Measurements from ENCODE around the gene NR4A3.
"Not testable (repeated sequence)": the region's sequence is repeated elsewhere in the genome, so short reads cannot be mapped to it uniquely, and the experiment has no call there.

The NR4A3 gene

DNA sequence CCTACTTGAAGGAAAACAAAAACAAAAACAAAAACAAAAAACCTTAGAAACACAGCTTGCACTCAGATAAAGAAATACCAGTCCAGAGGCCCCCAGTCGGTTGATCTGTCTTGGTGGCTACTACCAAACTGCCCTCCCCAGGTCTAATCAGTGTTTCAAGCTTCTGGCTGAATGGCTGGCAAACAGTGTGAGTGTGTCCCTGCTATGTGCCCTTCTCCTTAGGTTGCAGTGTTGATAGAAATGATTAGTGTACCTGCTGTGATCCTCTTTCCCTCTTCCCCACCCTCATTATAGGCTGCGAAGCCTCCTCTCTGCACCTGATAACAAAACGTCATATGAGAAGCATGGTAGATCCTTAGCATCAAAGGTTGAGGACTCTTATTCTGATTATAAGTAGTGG, 12.8 kb downstream of the NR4A3 start:
- DNase-seq (ENCODE audit: low read depth) = no peak

DNA sequence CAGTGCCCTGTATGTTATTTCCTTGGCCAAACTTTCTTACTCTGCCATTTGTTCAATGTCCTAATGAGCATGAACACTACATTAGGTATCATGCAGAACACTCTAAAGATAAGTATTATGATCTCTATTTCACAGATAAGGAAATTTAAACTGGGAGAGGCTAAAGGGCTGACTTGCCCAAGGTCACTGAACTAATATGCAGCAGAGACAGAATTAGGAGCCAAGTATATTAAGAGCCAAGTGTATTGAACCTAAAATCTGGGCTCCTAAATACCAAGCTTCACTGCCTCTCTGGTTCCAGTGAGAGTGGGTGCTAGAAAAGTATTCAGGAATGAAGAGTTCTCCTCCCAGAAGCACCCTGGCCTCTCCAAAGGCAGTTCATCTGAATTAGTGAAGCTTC, 13.5 kb downstream of the NR4A3 start:
- no peak for DNase-seq (ENCODE audit: low read depth)

DNA sequence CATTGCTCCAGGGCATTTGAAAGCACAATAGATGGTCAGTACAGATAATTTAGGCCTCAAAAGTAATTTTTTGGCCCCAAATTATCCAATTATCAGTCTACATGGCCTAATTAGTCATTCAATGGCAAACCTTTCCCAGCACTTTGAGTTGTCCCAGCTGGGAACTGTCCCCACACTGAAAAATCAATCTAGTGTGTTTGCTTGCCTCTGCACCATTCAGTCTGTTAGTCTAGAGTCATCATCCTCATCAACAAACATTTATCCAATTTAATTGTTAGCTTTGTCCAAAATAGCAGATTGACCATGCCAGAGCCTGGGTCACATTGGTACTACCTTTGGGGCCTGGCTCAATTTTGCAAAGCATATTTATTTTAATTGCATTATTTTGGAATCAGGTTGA, 13.9 kb downstream of the NR4A3 start:
- no peak for DNase-seq (ENCODE audit: low read depth)

GRCh38 chr9:99840072-99840471, 18.4 kb downstream of the NR4A3 start:
- DNase-seq (ENCODE audit: low read depth) = no peak

DNA sequence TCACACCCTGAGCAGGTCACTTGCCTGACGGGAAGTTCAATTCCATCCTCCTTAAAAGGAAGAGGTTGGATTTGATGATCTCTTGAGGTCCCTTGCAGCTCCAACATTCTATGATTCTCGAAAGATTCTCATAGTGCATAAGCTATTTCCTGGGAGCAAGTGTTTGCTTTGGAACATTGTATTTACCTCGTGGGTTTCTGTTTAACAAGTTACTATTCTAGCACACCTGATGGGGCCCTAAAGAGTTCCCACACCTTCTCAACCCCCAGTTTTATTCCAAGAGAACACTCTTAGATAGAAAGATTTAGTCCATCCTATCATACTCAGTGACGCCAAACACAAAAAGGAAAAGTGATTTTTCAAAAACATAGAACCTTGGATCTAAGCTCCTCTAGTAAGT, 23.4 kb downstream of the NR4A3 start:
- DNase-seq (ENCODE audit: low read depth) = no peak

DNA sequence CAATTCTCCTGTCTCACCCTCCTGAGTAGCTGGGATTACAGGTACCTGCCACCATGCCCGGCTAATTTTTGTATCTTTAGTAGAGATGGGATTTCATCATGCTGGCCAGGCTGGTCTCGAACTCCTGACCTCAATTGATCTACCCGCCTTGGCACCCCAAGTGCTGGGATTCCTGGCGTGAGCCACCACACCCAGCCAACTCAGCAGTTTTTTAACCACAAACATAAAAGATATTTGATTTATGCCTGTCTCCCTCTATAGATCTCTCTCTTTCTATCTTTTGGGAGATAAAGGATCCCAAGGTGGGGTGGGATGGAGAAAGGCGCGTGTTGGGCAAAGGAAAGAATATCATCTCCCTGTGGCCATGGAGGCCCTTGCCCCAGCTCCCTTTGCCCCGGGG, 26.8 kb downstream of the NR4A3 start:
- no peak for DNase-seq (ENCODE audit: low read depth)

- DNase-seq (ENCODE audit: low read depth) = no peak
Observed at GRCh38 chr9:99850736-99851499, 29.2 kb downstream of the NR4A3 start.

DNA sequence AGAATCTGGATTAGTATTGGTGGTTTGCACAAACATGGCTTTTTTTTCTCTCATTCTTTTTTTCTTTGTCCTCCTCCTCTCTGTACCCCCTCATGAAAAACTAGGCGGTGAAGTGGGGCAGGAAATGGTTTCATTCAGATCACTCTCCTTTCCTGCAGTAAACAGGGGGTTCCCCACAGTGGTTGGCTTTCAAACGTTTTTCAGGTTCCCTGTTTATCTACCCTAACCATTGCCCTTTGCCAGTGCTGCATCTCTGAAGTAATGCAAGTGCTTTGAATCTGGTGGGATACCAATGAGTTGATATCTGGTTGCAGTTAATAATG, 29.8 kb downstream of the NR4A3 start:
- DNase-seq (ENCODE audit: low read depth) = no peak

GRCh38 chr9:99852617-99853016, 30.9 kb downstream of the NR4A3 start:
- DNase-seq (ENCODE audit: low read depth) = no peak

GRCh38 chr9:99855467-99856176, 33.9 kb downstream of the NR4A3 start:
- DNase-seq (ENCODE audit: low read depth) = no peak

GRCh38 chr9:99857576-99857975, 35.9 kb downstream of the NR4A3 start:
- not testable (repeated sequence) for DNase-seq (ENCODE audit: low read depth)

- DNase-seq (ENCODE audit: low read depth) = no peak
Observed at GRCh38 chr9:99858087-99858486, 36.4 kb downstream of the NR4A3 start.

DNA sequence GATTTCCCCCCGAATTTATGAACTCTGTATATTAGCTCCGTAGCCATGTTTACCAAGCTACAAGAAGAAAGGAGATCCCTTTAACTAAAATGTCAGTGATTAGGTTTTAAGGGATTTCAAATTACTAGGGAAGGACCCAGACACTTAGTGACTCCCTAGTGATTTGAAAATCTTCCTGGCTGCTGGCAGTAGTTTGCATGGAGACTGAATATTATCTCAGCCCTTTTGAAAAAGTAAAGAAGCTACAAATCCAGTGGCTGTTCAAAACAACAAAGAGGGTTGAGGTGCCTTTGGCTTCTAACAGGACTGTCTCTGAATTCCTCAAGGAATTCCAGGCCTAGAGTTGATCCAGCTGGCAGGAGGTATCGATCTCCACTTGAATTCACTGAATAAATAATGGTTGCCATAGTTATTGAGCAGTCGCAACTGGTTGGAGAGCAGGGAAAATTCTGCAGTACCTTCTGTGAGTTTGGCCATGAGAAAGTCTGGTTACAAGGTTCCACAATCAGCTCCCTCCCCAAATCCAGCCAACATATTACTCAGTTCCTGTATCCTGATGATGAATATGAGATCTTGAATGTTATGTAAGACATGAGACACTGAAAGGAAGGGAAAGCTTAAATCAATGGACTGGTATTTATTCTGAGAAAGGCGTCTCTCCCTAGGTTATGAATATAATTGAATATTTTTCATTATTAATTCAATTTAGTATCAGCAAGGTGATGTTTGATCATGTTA, 37.7 kb downstream of the NR4A3 start:
- DNase-seq (ENCODE audit: low read depth) = no peak

DNA sequence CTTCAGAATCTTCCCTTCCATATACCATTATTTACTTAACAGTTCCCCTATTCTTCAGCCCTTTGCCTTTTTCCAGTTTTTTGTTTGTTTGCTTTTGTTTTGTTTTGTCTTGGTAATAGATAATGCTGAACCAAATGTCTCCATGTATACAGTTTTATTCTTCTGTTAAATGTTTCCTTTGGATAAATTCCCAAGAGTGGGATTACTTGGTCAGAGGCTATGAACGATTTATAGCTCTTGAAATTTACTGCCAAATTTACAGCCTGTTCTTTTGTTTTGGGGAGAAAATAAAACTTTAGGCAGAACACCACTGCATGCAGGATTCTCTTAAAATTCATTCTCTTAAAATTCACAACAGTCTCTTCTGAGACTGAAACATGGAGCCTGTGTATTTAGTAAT, 38.6 kb downstream of the NR4A3 start:
- no peak for DNase-seq (ENCODE audit: low read depth)

DNA sequence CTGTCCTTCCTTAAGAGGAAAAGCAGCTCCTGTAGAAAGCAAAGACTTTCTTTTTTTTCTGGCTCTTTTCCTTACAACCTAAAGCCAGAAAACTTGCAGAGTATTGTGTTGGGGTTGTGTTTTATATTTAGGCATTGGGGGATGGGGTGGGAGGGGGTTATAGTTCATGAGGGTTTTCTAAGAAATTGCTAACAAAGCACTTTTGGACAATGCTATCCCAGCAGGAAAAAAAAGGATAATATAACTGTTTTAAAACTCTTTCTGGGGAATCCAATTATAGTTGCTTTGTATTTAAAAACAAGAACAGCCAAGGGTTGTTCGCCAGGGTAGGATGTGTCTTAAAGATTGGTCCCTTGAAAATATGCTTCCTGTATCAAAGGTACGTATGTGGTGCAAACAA, 42.3 kb downstream of the NR4A3 start:
- no peak for DNase-seq (ENCODE audit: low read depth)

GRCh38 chr9:99866398-99866797, 44.7 kb downstream of the NR4A3 start:
- no peak for DNase-seq (ENCODE audit: low read depth)

- DNase-seq (ENCODE audit: low read depth) = no peak
Observed at GRCh38 chr9:99867536-99867935, 45.9 kb downstream of the NR4A3 start.

GRCh38 chr9:99867968-99868367, 46.3 kb downstream of the NR4A3 start:
- no peak for DNase-seq (ENCODE audit: low read depth)

GRCh38 chr9:99868845-99869244, 47.2 kb downstream of the NR4A3 start:
- no peak for DNase-seq (ENCODE audit: low read depth)

DNA sequence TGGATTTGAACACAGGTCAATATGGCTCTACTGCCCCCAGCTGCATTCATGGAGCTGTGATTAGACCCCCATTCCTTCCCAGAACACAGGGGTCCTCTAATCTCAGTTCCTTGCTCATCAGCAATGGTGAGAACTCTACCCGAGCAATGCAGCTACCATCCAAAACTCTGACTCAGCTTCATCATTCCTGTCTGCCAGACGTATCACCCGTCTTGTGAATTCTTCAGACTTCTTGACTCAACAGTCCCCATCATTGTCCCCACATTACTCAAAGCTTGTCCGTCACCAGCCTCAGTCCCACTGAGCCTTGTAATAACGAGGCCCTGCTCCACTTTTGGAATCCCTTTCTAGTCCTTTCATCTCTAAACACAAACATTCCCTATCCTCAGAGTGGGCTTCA, 48.4 kb downstream of the NR4A3 start:
- DNase-seq (ENCODE audit: low read depth) = no peak

- no peak for DNase-seq (ENCODE audit: low read depth)
Observed at GRCh38 chr9:99873531-99873930, 51.8 kb downstream of the NR4A3 start.

DNA sequence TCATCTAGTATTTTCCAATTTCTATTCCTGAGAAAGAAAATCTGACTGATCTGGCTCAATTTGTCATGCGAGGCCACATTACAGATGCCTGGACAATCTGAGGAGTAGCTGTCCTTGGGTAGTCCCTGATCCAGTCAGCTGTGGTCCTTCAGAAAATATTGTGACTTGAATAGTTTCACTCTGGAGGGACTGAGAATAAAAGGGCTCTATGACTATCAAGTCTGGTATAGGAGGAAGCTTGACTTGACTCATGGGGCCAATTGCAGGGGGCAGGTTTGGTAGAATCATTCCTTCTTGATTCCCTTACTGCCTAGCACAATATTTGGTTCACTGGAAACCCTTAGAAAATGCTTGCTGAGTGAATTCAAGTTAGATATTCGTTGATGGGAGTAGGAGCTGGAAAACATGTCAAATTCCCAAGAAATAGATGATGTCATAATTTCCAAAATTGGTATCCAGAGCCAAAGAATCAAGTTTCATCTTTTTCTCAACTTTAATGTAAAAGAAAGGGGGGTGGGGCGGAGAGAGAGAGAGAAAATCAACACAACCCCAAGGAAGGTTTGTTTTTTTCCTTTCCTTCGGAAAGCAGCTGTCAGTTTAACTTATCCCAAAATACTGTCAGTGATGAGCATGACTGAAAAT, 52.4 kb downstream of the NR4A3 start:
- DNase-seq (ENCODE audit: low read depth) = no peak

DNA sequence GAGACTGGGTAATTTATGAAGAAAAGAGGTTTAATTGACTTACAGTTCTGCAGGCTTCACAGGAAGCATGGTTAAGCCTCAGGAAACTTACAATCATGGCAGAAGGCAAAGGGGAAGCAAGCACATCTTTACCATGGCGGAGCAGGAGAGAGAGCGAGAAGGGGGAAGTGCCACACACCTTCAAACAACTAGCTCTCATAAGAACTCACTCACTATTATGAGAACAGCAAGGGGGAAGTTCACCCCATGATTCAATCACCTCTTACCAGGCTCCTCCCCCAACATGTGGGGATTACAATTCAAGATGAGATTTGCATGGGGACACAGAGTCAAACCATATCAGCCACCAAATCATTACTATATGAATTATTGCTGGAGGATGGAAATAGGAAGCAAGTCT, 54.5 kb downstream of the NR4A3 start:
- DNase-seq (ENCODE audit: low read depth) = no peak

Measured in stimulated activated CD4-positive, alpha-beta T cell treated with anti-CD3 and anti-CD28 coated beads, Interleukin-2, amount 100 ng/mL, for 4 hours (primary cell).